ENCODE results near the gene TLL1.

DNA sequence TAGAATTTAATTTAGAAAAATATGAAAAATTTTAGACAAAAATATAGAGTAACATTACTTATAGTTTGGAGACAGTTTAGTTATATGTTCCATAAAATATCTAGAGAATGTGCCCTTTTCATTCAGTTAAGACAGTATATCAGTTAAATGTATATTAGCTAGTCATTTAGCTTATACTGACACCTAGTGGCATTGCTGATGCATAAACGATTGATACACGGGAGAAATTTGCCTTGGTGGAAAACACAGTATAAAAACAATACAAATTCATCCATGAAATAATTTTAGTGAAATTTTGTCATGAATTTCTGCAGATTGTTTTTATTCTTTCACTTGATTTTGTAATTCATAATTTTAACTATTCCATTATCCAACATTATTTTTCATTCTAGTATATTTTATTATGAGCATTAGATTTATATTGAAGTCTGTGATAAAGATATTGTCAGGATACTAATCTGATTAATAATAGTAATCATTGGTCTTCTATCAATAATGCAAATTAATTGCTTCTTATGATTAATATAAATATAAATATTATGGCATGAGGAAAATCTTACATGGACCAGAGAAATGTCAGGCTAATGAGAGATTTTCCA, 219.0 kb downstream of the TLL1 start:
- TF ChIP-seq, protein P1, sequence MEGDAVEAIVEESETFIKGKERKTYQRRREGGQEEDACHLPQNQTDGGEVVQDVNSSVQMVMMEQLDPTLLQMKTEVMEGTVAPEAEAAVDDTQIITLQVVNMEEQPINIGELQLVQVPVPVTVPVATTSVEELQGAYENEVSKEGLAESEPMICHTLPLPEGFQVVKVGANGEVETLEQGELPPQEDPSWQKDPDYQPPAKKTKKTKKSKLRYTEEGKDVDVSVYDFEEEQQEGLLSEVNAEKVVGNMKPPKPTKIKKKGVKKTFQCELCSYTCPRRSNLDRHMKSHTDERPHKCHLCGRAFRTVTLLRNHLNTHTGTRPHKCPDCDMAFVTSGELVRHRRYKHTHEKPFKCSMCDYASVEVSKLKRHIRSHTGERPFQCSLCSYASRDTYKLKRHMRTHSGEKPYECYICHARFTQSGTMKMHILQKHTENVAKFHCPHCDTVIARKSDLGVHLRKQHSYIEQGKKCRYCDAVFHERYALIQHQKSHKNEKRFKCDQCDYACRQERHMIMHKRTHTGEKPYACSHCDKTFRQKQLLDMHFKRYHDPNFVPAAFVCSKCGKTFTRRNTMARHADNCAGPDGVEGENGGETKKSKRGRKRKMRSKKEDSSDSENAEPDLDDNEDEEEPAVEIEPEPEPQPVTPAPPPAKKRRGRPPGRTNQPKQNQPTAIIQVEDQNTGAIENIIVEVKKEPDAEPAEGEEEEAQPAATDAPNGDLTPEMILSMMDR (IDR thresholded peaks at IDR 0.05), result peak; percentile 32 to 85 (median 79)
- no peak for TF ChIP-seq POLR2A (IDR thresholded peaks at IDR 0.05)

Data from body of pancreas (tissue), 4 donors.